HG02798 (cell line): ENCODE results near the gene VASH1.
"Not testable (repeated sequence)": the region's sequence is repeated elsewhere in the genome, so short reads cannot be mapped to it uniquely, and the experiment has no call there.

Experiments used
- ATAC-seq: cut with Tn5 transposase; IDR thresholded peaks from one replicate; pipeline ENCODE4 v1.9.1; 2021; ENCODE audit warnings: mild to moderate bottlenecking; ENCODE audit not compliant: unreplicated experiment, poor library complexity

VASH1 gene

GRCh38 chr14:76761136-76761959, at the start of gene VASH1:
Gene VASH1 (plus strand): TSS chr14:76761468. CDS start chr14:76762822, 1,354 bp downstream.
- peak; percentile 87 for ATAC-seq

- ATAC-seq, result no peak
Measured at GRCh38 chr14:76713121-76713520, 48.1 kb upstream of the VASH1 start.

- ATAC-seq, result no peak
Measured at GRCh38 chr14:76714470-76714869, 46.8 kb upstream of the VASH1 start.

GRCh38 chr14:76715101-76715500, 46.2 kb upstream of the VASH1 start:
- ATAC-seq, result no peak

- no peak for ATAC-seq
Measured at GRCh38 chr14:76715511-76716081, 45.7 kb upstream of the VASH1 start.

- ATAC-seq, result no peak
Measured at GRCh38 chr14:76716285-76716684, 45.0 kb upstream of the VASH1 start.

GRCh38 chr14:76717508-76718290, 43.6 kb upstream of the VASH1 start:
- no peak for ATAC-seq

- ATAC-seq, result no peak
Measured at GRCh38 chr14:76718306-76719040, 42.8 kb upstream of the VASH1 start.

- ATAC-seq, result no peak
Measured at GRCh38 chr14:76719666-76720065, 41.6 kb upstream of the VASH1 start.

- ATAC-seq, result peak; percentile 48
Measured at GRCh38 chr14:76720382-76720813, 40.9 kb upstream of the VASH1 start.

GRCh38 chr14:76721506-76721905, 39.8 kb upstream of the VASH1 start:
- ATAC-seq, result not testable (repeated sequence)

GRCh38 chr14:76724651-76725550, 36.4 kb upstream of the VASH1 start:
- ATAC-seq, result no peak

- ATAC-seq, result no peak
Measured at GRCh38 chr14:76726551-76726970, 34.7 kb upstream of the VASH1 start.

GRCh38 chr14:76727384-76727783, 33.9 kb upstream of the VASH1 start:
- no peak for ATAC-seq

- no peak for ATAC-seq
Measured at GRCh38 chr14:76727901-76728300, 33.4 kb upstream of the VASH1 start.

GRCh38 chr14:76729258-76729657, 32.0 kb upstream of the VASH1 start:
- no peak for ATAC-seq

- no peak for ATAC-seq
Measured at GRCh38 chr14:76729953-76730505, 31.2 kb upstream of the VASH1 start.

GRCh38 chr14:76734501-76734900, 26.8 kb upstream of the VASH1 start:
- ATAC-seq, result not testable (repeated sequence)

GRCh38 chr14:76736514-76736913, 24.8 kb upstream of the VASH1 start:
- no peak for ATAC-seq
